ENCODE data around the gene FNDC4.
A peak's percentile ranks its signal among the peaks of the same experiment; 100 is the strongest.
"Not testable (repeated sequence)": the region's sequence is repeated elsewhere in the genome, so short reads cannot be mapped to it uniquely, and the experiment has no call there.

The FNDC4 gene

DNA sequence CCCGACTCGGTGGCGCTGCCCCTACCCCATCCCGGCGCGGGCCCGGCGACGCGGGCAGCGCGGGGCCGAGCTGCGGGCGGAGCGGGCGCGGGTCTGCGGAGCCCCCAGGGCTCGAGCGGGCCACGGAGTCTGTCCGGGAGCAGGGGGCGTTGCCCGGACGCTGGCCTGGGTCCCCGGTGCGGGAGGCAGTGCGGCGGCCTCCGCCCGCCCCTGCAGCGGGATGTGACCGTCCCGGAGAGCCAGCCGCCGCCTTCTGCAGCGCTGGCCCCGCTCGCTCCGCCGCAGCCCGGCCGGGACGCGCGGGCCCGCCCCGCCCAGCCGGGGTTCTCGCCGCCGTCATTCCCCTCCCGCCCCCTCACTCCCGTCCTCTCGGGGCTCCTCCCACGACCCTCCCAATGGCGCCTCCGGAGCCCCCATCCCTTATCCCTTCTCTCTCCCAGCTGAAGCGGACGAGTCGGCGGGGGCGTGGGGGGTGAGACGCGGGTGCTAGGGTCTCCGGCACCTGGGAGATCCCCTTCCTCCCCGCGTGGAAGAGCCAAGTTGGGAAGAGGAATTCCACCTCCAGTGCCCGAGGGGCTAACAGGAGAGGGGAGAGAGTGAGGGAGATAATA, at the start of gene FNDC4:
Gene FNDC4, minus strand, starts transcription at position 257 of the 611 bp plus-strand sequence. CDS start 521 bp downstream, outside the sequence.
- peak; percentile 44 for DNase-seq

GRCh38 chr2:27544143-27544821, 49.3 kb upstream of the FNDC4 start:
- no peak for DNase-seq

GRCh38 chr2:27539649-27540048, 44.6 kb upstream of the FNDC4 start:
- DNase-seq = not testable (repeated sequence)

- DNase-seq = not testable (repeated sequence)
These were observed 43.9 kb upstream of the FNDC4 start for GRCh38 chr2:27538839-27539450.

DNA sequence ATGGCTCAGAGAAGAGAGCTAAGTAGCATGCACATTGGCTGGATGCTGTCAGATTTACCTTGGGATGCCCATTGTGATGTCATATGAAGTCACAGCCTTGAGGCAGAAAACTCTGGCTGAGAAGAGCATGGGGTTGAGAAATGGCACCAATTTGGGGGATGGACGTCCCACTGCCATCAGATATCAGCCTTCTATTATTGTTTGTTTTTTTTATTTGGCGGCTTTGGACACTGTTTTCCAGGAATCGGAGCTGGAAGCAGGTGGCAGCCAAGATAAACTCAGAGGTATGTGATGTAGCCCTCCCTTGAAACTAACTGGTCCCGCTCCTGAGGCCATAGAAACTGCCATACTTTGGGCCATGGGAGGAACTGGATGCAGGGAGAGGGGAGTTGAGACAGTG, 42.3 kb upstream of the FNDC4 start:
- DNase-seq = no peak

GRCh38 chr2:27531983-27532382, 37.0 kb upstream of the FNDC4 start:
- no peak for DNase-seq

- DNase-seq = no peak
These were observed 32.2 kb upstream of the FNDC4 start for GRCh38 chr2:27527182-27527581.

DNA sequence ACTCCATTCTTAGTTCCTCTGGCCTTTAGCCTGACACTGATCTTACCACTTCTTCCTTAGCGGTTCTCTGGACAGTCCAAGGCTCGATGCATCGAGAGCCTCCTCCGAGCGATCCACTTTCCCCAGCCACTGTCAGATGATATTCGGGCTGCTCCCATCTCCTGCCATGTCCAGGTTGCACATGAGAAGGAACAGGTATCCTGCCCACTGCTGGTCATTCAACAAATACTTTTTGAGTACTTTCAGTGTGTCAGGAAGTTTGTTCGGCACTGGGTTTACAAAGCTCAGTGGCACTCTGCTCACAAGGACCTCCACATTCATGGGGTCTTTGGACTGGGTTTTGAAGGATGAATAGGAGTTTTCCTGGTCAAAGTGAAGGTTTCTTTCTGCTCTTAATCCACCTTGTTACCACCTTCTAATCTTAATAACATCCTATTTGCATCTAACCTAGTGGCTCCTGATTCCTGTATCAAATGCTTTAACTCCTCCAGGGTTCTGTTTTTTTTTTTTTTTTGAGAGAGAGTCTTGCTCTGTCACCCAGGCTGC, 27.5 kb upstream of the FNDC4 start:
- no peak for DNase-seq

GRCh38 chr2:27520316-27520715, 25.3 kb upstream of the FNDC4 start:
- DNase-seq = no peak

GRCh38 chr2:27518782-27519113, 23.7 kb upstream of the FNDC4 start:
- no peak for DNase-seq

DNA sequence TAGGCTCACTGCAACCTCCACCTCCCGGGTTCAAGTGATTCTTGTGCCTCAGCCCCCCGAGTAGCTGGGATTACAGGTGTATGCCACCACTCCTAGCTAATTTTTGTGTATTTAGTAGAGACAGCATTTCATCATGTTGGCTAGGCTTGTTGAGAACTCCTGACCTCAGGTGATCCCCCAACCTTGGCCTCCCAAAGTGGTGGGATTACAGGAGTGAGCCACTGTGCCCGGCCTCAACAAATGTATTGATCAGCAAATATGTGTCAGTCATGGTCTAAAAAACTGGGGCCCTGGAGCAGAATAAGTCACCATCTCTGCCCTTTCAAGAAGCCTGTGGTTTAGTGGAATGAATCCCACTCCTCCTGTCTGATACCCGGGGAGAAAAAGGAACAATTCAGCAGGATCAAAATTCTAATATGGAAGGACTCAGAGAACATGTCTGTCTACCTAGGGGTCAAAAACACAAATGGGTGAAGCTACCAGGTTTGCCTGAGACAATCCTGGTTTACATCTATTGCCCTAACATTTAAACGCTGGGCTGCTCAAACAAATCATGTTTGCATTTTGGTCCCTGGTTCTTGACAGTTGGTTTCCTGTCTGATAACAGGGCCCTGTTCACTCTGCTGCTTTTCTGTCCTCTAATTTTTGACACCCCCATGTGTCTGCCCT, 23.2 kb upstream of the FNDC4 start:
- no peak for DNase-seq

GRCh38 chr2:27509326-27509725, 14.3 kb upstream of the FNDC4 start:
- DNase-seq = no peak

DNA sequence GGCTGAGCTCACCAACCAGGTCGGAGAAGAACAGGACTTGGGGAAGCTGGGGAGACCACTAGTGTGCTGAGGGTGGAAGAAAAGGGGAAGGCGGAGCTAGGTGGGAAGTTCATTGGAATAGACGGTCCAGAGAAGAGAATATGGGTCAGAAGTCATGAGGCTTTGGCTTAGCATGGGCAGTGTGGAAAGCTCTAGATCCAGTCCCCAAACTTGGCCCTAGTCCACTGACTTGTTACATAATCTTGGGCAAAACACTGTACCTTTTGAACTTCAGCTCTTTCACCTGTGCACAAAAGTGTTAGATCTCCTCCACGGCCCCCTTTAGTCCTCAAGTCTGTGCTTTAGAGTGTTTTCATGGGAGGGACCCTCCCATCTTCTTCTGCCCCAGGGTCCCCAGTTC, 12.3 kb upstream of the FNDC4 start:
- no peak for DNase-seq

- no peak for DNase-seq
These were observed 11.6 kb upstream of the FNDC4 start for GRCh38 chr2:27506587-27506986.

GRCh38 chr2:27502142-27502541, 7.1 kb upstream of the FNDC4 start:
- no peak for DNase-seq

GRCh38 chr2:27501042-27501441, 6.0 kb upstream of the FNDC4 start:
- DNase-seq = no peak

DNA sequence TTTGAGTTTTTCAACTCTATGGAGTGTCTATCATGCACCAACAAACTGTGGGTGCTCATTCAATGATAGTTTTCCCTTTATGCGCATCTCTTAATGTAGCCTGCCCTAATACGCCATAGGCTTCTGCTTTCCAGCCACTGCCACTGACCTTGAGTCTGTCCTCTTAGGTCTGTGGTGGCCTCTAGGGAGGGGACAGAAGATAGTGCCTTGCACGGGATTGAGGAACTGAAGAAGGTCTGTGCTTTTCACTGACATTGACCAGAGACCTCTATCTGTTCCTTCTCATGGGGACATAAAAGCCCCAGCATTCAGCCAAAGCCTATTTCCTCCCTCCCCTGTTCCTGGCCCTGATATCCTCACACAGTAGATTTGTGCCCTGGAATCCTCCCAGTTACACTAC, 4.0 kb upstream of the FNDC4 start:
- DNase-seq = no peak

- DNase-seq = no peak
These were observed 2.3 kb upstream of the FNDC4 start for GRCh38 chr2:27497288-27497627.

- DNase-seq = no peak
These were observed 1.6 kb upstream of the FNDC4 start, which contains the start of gene GCKR for GRCh38 chr2:27496357-27497287. TSS of gene GCKR (plus strand) at chr2:27496839. CDS start at chr2:27496905, 66 bp downstream.

GRCh38 chr2:27495840-27496356, 898 bp upstream of the FNDC4 start:
- DNase-seq = no peak

DNA sequence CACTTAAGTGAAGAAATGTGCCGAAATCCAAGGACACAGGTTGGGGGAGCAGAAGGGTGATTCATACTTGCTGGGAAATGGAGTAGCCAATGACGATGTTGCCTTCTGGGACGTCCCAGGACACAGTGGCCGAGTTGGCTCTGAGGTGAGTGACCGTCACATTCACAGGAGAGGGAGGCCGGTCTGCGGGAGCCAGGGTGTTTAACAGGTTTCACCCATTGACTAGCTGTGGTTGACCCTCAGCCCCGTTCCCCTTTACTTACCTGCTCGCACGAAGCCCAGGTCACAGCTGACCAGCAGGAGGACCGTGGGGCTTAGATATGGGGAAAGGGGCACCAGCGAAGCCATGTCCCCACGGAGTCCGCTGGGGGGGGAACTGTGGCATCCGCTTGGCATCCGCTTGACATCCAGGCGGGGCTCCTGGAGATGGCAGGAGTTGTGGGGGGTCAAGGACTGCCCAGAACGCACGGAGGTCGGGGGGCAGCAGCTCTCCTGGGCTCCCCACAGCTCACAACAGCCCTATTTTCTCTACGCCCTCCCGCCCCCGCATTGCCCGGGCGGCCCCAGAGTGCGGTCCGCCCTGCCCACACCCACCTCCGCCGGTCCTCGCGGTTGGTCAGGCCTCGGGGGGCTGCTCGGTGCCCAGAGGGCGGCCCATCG, 586 bp downstream of the FNDC4 start:
- DNase-seq = no peak

GRCh38 chr2:27493948-27494283, 1.1 kb downstream of the FNDC4 start:
- DNase-seq = no peak
